Measurements from ENCODE around the gene TPPP2.

DNA sequence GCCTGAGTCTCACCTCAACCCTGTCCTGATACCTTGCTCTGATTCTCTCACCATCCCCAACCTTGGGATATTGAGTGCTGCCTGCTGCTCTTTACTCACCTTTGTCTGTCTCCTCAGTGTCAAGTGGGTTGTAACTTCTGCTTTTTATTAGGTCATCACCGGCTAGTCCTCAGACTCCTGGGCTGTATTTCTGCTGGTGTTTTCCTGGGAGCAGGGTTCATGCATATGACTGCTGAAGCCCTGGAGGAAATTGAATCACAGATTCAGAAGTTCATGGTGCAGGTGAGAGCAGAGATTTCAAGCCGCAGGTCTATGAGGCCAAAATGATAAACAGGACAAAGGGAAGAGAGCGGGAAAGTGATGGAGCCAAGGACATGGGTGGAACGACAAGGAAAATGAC, 30.4 kb upstream of the TPPP2 start:
- TF ChIP-seq, protein P1, sequence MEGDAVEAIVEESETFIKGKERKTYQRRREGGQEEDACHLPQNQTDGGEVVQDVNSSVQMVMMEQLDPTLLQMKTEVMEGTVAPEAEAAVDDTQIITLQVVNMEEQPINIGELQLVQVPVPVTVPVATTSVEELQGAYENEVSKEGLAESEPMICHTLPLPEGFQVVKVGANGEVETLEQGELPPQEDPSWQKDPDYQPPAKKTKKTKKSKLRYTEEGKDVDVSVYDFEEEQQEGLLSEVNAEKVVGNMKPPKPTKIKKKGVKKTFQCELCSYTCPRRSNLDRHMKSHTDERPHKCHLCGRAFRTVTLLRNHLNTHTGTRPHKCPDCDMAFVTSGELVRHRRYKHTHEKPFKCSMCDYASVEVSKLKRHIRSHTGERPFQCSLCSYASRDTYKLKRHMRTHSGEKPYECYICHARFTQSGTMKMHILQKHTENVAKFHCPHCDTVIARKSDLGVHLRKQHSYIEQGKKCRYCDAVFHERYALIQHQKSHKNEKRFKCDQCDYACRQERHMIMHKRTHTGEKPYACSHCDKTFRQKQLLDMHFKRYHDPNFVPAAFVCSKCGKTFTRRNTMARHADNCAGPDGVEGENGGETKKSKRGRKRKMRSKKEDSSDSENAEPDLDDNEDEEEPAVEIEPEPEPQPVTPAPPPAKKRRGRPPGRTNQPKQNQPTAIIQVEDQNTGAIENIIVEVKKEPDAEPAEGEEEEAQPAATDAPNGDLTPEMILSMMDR (IDR thresholded peaks at IDR 0.05): no peak
- TF ChIP-seq POLR2AphosphoS5 (IDR thresholded peaks at IDR 0.05) (no peak), POLR2A (IDR thresholded peaks at IDR 0.05) (no peak)
